SU-DHL-6 (cell line): ENCODE results near the gene CCER1.
A peak's percentile ranks its signal among the peaks of the same experiment; 100 is the strongest.

Experiments used
- H2AFZ ChIP-seq: fragments of 200-600 bp; sonication (generic); 2 replicates; pipeline ENCODE4 v1.6.1; 2014; ENCODE audit warnings: low read depth, mild to moderate bottlenecking, moderate library complexity, mixed read lengths, antibody characterized with exemption, low read length; ENCODE audit not compliant: severe bottlenecking
- H3F3A ChIP-seq: fragments of 200-600 bp; shearing (Covaris generic); 2 replicates; pipeline ENCODE4 v1.6.0; 2016; ENCODE audit warnings: antibody characterized with exemption, mild to moderate bottlenecking; ENCODE audit not compliant: insufficient read depth
- H3K27ac ChIP-seq: fragments of 200-600 bp; sonication (generic); 2 replicates; pipeline ENCODE4 v1.5.1; 2016; ENCODE audit warnings: low read depth, mild to moderate bottlenecking, low read length, moderate library complexity, mixed read lengths
- H3K27me3 ChIP-seq: fragments of 200-600 bp; sonication (generic), shearing (Covaris generic); 2 replicates; pipeline ENCODE4 v1.6.0; 2014; ENCODE audit warnings: mild to moderate bottlenecking, low read length
- H3K36me3 ChIP-seq: fragments of 200-600 bp; sonication (generic); 2 replicates; pipeline ENCODE4 v1.6.1; 2014; ENCODE audit warnings: mild to moderate bottlenecking, low read length, mixed read lengths
- H3K4me2 ChIP-seq: fragments of 300-600, 200-600 bp; shearing (Covaris generic), sonication (generic); 2 replicates; pipeline ENCODE4 v1.6.0; 2014; ENCODE audit warnings: low read length, low read depth, mild to moderate bottlenecking; ENCODE audit not compliant: poor library complexity, severe bottlenecking
- H3K4me3 ChIP-seq: fragments of 200-600 bp; sonication (generic); 2 replicates; pipeline ENCODE4 v1.5.1; 2014; ENCODE audit warnings: antibody characterized with exemption, low read length, mild to moderate bottlenecking, mixed read lengths; ENCODE audit not compliant: insufficient read depth, poor library complexity, severe bottlenecking
- H3K79me2 ChIP-seq: fragments of 200-600 bp; sonication (generic); 2 replicates; pipeline ENCODE4 v1.6.1; 2014; ENCODE audit warnings: mild to moderate bottlenecking, low read length, moderate library complexity; ENCODE audit not compliant: insufficient read depth
- H3K9ac ChIP-seq: fragments of 200-600 bp; sonication (generic); 2 replicates; pipeline ENCODE4 v1.7.0; 2014; ENCODE audit warnings: mild to moderate bottlenecking, low read length
- H3K9me2 ChIP-seq: fragments of 200-600 bp; sonication (generic); replicated peaks from 2 replicates; pipeline ENCODE4 v1.6.1; 2014; ENCODE audit warnings: low read length; ENCODE audit not compliant: insufficient read depth
- H3K9me3 ChIP-seq: fragments of 200-600 bp; sonication (generic); 2 replicates; pipeline ENCODE4 v1.6.1; 2014; ENCODE audit warnings: low read length, mixed read lengths; ENCODE audit not compliant: insufficient read depth
- H4K20me1 ChIP-seq: fragments of 200-600 bp; sonication (generic); 2 replicates; pipeline ENCODE4 v1.6.1; 2014; ENCODE audit warnings: low read depth, mild to moderate bottlenecking, antibody characterized with exemption, low read length, moderate library complexity, mixed read lengths
- EZH2phosphoT487 ChIP-seq: fragments of 200-600 bp; sonication (generic), shearing (Covaris generic); conservative IDR thresholded peaks from 2 replicates; pipeline ENCODE4 v1.6.1; 2018; ENCODE audit warnings: mild to moderate bottlenecking, antibody characterized with exemption, low read length, moderate library complexity, mixed read lengths
- TF ChIP-seq, protein P1 (sequence below): fragments of 200-600 bp; sonication (generic); IDR thresholded peaks from one replicate; pipeline ENCODE4 v1.5.1; 2017; ENCODE audit warnings: antibody characterized with exemption, mild to moderate bottlenecking, low read length, moderate library complexity; ENCODE audit not compliant: insufficient read depth, poor library complexity, severe bottlenecking

The CCER1 gene

GRCh38 chr12:90954428-90954827 is 548 bp downstream of the CCER1 start:
- Histone ChIP-seq H3K4me2 (no peak overlapping the region), H3K9me3 (no peaks in the 10 kb centered on the region), H3K36me3 (no peaks in the 10 kb centered on the region), H3K27ac (no peak overlapping the region), H2AFZ (no peak overlapping the region), H3K4me3 (no peak overlapping the region), H4K20me1 (no peaks in the 10 kb centered on the region), H3K79me2 (no peaks in the 10 kb centered on the region), H3K9ac (no peak overlapping the region), H3F3A (no peaks in the 10 kb centered on the region), H3K9me2 (no peaks in the 10 kb centered on the region), H3K27me3 (no peaks in the 10 kb centered on the region)
- no peak for TF ChIP-seq EZH2phosphoT487
- TF ChIP-seq, protein P1, sequence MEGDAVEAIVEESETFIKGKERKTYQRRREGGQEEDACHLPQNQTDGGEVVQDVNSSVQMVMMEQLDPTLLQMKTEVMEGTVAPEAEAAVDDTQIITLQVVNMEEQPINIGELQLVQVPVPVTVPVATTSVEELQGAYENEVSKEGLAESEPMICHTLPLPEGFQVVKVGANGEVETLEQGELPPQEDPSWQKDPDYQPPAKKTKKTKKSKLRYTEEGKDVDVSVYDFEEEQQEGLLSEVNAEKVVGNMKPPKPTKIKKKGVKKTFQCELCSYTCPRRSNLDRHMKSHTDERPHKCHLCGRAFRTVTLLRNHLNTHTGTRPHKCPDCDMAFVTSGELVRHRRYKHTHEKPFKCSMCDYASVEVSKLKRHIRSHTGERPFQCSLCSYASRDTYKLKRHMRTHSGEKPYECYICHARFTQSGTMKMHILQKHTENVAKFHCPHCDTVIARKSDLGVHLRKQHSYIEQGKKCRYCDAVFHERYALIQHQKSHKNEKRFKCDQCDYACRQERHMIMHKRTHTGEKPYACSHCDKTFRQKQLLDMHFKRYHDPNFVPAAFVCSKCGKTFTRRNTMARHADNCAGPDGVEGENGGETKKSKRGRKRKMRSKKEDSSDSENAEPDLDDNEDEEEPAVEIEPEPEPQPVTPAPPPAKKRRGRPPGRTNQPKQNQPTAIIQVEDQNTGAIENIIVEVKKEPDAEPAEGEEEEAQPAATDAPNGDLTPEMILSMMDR, result no peak

DNA sequence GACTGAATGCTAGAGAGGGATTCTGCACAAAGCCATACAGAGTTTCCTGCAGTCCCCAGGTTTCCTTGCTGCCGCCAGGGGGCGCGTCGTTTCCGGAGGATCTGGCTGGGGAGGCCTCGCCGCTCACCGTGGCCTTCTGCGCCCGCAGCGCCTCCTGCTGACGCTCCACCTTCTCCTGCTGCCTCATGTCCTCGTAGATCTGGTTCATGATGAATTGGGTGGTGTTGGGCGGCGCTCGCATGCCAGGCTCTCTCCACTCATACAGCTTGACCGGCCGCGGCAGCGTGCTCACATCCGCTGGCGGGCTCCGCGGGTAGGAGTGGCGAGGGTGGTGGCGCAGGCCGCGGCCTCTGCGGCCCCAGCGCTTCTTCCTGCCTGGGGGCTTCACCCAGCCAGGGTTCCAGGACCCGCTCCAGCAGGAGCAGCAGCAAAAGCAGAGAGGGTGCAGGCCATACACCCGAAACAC is 987 bp downstream of the CCER1 start:
- H3K27ac ChIP-seq, result no peak overlapping the region
- H3K4me3 ChIP-seq, result no peak overlapping the region
- no peak overlapping the region for H2AFZ ChIP-seq
- H3K36me3 ChIP-seq, result no peaks in the 10 kb centered on the region
- no peak overlapping the region for H3K9ac ChIP-seq
- TF ChIP-seq, protein P1, result peak; percentile 96
- no peak for TF ChIP-seq EZH2phosphoT487
- H3K4me2 ChIP-seq, result no peak overlapping the region
- H3F3A ChIP-seq, result no peaks in the 10 kb centered on the region
- H3K27me3 ChIP-seq, result no peaks in the 10 kb centered on the region
- H3K9me3 ChIP-seq, result no peaks in the 10 kb centered on the region
- no peaks in the 10 kb centered on the region for H4K20me1 ChIP-seq
- no peaks in the 10 kb centered on the region for H3K9me2 ChIP-seq
- no peaks in the 10 kb centered on the region for H3K79me2 ChIP-seq

GRCh38 chr12:90951432-90952105 is 3.4 kb downstream of the CCER1 start:
- no peak overlapping the region for H3K9ac ChIP-seq
- H3F3A ChIP-seq, result no peaks in the 10 kb centered on the region
- no peak for TF ChIP-seq EZH2phosphoT487
- TF ChIP-seq, protein P1, result no peak
- H3K4me3 ChIP-seq, result no peak overlapping the region
- no peak overlapping the region for H3K27ac ChIP-seq
- H3K27me3 ChIP-seq, result no peaks in the 10 kb centered on the region
- H3K9me2 ChIP-seq, result no peaks in the 10 kb centered on the region
- no peaks in the 10 kb centered on the region for H3K79me2 ChIP-seq
- no peak overlapping the region for H2AFZ ChIP-seq
- no peak overlapping the region for H3K4me2 ChIP-seq
- no peaks in the 10 kb centered on the region for H4K20me1 ChIP-seq
- H3K9me3 ChIP-seq, result no peaks in the 10 kb centered on the region
- H3K36me3 ChIP-seq, result no peaks in the 10 kb centered on the region
